ENCODE measurements around the gene TUFM. TPM values are rescaled to one million over a fixed set of nuclear protein-coding genes. Genes with fewer than 3 reads are reported as not detected.
A peak's percentile ranks its signal among the peaks of the same experiment; 100 is the strongest.
"Not testable (repeated sequence)": the region's sequence is repeated elsewhere in the genome, so short reads cannot be mapped to it uniquely, and the experiment has no call there.

Gene TUFM
- total RNA-seq, 2 experiments from 2014 or later = 105 to 125 TPM

- ChIA-PET POLR2A (no interaction called here), CTCF (interaction anchor here (0.9 kb wide), 1 partner anchor 12 kb away, joined by 3 read pairs; the partner anchor contains the start of gene TUFM)
- Mint-ChIP-seq H3K4me1 (peaks cover 6% of the 10 kb centered on the region), H3K27ac (no peak overlapping the region), H3K9me3 (no peaks in the 10 kb centered on the region), H3K27me3 (no peaks in the 10 kb centered on the region), H3K4me3 (no peak overlapping the region), H3K36me3 (ENCODE audit: low read depth) (peaks cover 69% of the 10 kb centered on the region)
- DNase-seq = no peak
Measured at GRCh38 chr16:28834349-28834748, 11.8 kb downstream of the TUFM start.

- H3K27me3 Mint-ChIP-seq = no peaks in the 10 kb centered on the region
- H3K27ac Mint-ChIP-seq = no peak overlapping the region
- DNase-seq = no peak
- peaks cover 19% of the 10 kb centered on the region for H3K4me1 Mint-ChIP-seq
- H3K9me3 Mint-ChIP-seq = no peaks in the 10 kb centered on the region
- peaks cover 86% of the 10 kb centered on the region for H3K36me3 Mint-ChIP-seq (ENCODE audit: low read depth)
- CTCF ChIA-PET = interaction anchor here (0.6 kb wide), 1 partner anchor 1329 kb away, joined by 3 read pairs; no protein-coding TSS in a partner anchor
- POLR2A ChIA-PET = no interaction called here
- H3K4me3 Mint-ChIP-seq = no peak overlapping the region
Measured at GRCh38 chr16:28830531-28830930, 15.6 kb downstream of the TUFM start.

GRCh38 chr16:28829747-28830146, 16.4 kb downstream of the TUFM start:
- DNase-seq = no peak
- Mint-ChIP-seq H3K4me3 (no peak overlapping the region), H3K27me3 (no peaks in the 10 kb centered on the region), H3K27ac (no peak overlapping the region), H3K4me1 (peaks cover 27% of the 10 kb centered on the region), H3K9me3 (no peaks in the 10 kb centered on the region), H3K36me3 (ENCODE audit: low read depth) (peaks cover 88% of the 10 kb centered on the region)
- CTCF ChIA-PET = no interaction called here
- POLR2A ChIA-PET = no interaction called here

- no peaks in the 10 kb centered on the region for H3K27me3 Mint-ChIP-seq
- CTCF ChIA-PET = no interaction called here
- peak overlapping the region; percentile 33 for H3K4me3 Mint-ChIP-seq
Measured at GRCh38 chr16:28826141-28826540, 20.0 kb downstream of the TUFM start.

GRCh38 chr16:28824717-28824973, 21.5 kb downstream of the TUFM start:
- CTCF ChIA-PET = no interaction called here

More at GRCh38 chr16:28826141-28826540, 20.0 kb downstream of the TUFM start:
- Mint-ChIP-seq H3K27ac (no peak overlapping the region), H3K36me3 (ENCODE audit: low read depth) (peaks cover 66% of the 10 kb centered on the region), H3K9me3 (no peaks in the 10 kb centered on the region), H3K4me1 (peaks cover 44% of the 10 kb centered on the region)
- DNase-seq = no peak
- POLR2A ChIA-PET = no interaction called here

GRCh38 chr16:28823873-28824716, 22.1 kb downstream of the TUFM start:
- H3K27ac Mint-ChIP-seq = peak overlapping the region; percentile 98
- H3K36me3 Mint-ChIP-seq (ENCODE audit: low read depth) = peaks cover 52% of the 10 kb centered on the region
- ChIA-PET CTCF (interaction anchor here (1.0 kb wide), 1 partner anchor 22 kb away, joined by 4 read pairs; the partner anchor contains the start of gene TUFM), POLR2A (interaction anchor here (0.6 to 1.0 kb wide), 2 partner anchors 23 to 98 kb away, joined by 3 read pairs; no protein-coding TSS in a partner anchor)
- peak; percentile 96 for DNase-seq
- H3K27me3 Mint-ChIP-seq = no peaks in the 10 kb centered on the region
- H3K4me3 Mint-ChIP-seq = peak overlapping the region; percentile 94
- H3K9me3 Mint-ChIP-seq = no peaks in the 10 kb centered on the region
- peaks cover 43% of the 10 kb centered on the region for H3K4me1 Mint-ChIP-seq

More at GRCh38 chr16:28824717-28824973, 21.5 kb downstream of the TUFM start:
- Mint-ChIP-seq H3K36me3 (ENCODE audit: low read depth) (peaks cover 56% of the 10 kb centered on the region), H3K4me3 (peak overlapping the region; percentile 94), H3K4me1 (peaks cover 43% of the 10 kb centered on the region), H3K27ac (peak overlapping the region; percentile 98), H3K27me3 (no peaks in the 10 kb centered on the region), H3K9me3 (no peaks in the 10 kb centered on the region)
- DNase-seq = no peak
- POLR2A ChIA-PET = no interaction called here

- ChIA-PET CTCF (interaction anchor here (1.0 to 1.6 kb wide), 2 partner anchors 23 to 35 kb away, joined by 3 to 4 read pairs; partner anchors contain the start of gene TUFM), POLR2A (interaction anchor here (0.6 to 1.0 kb wide), 5 partner anchors 23 to 121 kb away, joined by 3 to 4 read pairs (median 3); partner anchors contain the start of gene TUFM)
- no peak for DNase-seq
- no peaks in the 10 kb centered on the region for H3K9me3 Mint-ChIP-seq
- H3K27me3 Mint-ChIP-seq = no peaks in the 10 kb centered on the region
- H3K27ac Mint-ChIP-seq = peak overlapping the region; percentile 98
- H3K4me1 Mint-ChIP-seq = peaks cover 43% of the 10 kb centered on the region
- H3K36me3 Mint-ChIP-seq (ENCODE audit: low read depth) = peaks cover 47% of the 10 kb centered on the region
- peak overlapping the region; percentile 94 for H3K4me3 Mint-ChIP-seq
Measured at GRCh38 chr16:28823291-28823872, 22.8 kb downstream of the TUFM start.

- peak within 1 kb of the TSS; percentile 94 for H3K4me3 Mint-ChIP-seq
- no peaks in the 10 kb centered on the region for H3K9me3 Mint-ChIP-seq
- peaks cover 42% of the 10 kb centered on the region for H3K36me3 Mint-ChIP-seq (ENCODE audit: low read depth)
- H3K4me1 Mint-ChIP-seq = peaks cover 43% of the 10 kb centered on the region
- peak; percentile 92 for DNase-seq
- no peaks in the 10 kb centered on the region for H3K27me3 Mint-ChIP-seq
- H3K27ac Mint-ChIP-seq = peak within 1 kb of the TSS; percentile 98
- POLR2A ChIA-PET = interaction anchor here (0.6 to 1.0 kb wide), 5 partner anchors 24 to 236 kb away, joined by 3 to 4 read pairs (median 4); partner anchors contain the start of gene TUFM
- CTCF ChIA-PET = interaction anchor here (0.6 to 3.3 kb wide), 4 partner anchors 16 to 35 kb away, joined by 3 to 9 read pairs (median 3); partner anchors contain the start of gene TUFM
Measured at GRCh38 chr16:28822520-28823290, 23.4 kb downstream of the TUFM start, which contains the start of gene ATXN2L. Gene ATXN2L (plus strand): TSS chr16:28822999. CDS start chr16:28823260, 261 bp downstream.

- Mint-ChIP-seq H3K27ac (peak overlapping the region; percentile 92), H3K27me3 (no peaks in the 10 kb centered on the region), H3K9me3 (no peaks in the 10 kb centered on the region), H3K4me3 (peak overlapping the region; percentile 88), H3K36me3 (ENCODE audit: low read depth) (peaks cover 36% of the 10 kb centered on the region), H3K4me1 (peaks cover 43% of the 10 kb centered on the region)
- ChIA-PET CTCF (interaction anchor here (0.6 to 3.3 kb wide), 5 partner anchors 16 to 41 kb away, joined by 3 to 9 read pairs (median 3); partner anchors contain the start of gene TUFM), POLR2A (interaction anchor here (0.6 to 1.0 kb wide), 3 partner anchors 66 to 237 kb away, joined by 3 to 4 read pairs (median 3); no protein-coding TSS in a partner anchor)
- no peak for DNase-seq
Measured at GRCh38 chr16:28821874-28822519, 24.2 kb downstream of the TUFM start.

- DNase-seq, H3K27ac Mint-ChIP-seq, H3K9me3 Mint-ChIP-seq, H3K27me3 Mint-ChIP-seq: not testable (repeated sequence)
- Mint-ChIP-seq H3K36me3 (ENCODE audit: low read depth) (peaks cover 22% of the 10 kb centered on the region), H3K4me3 (peak overlapping the region; percentile 19), H3K4me1 (peaks cover 29% of the 10 kb centered on the region)
- POLR2A ChIA-PET = interaction anchor here (0.6 kb wide), 1 partner anchor 1237 kb away, joined by 5 read pairs; no protein-coding TSS in a partner anchor
- CTCF ChIA-PET = interaction anchor here (0.6 to 3.3 kb wide), 2 partner anchors 26 to 125 kb away, joined by 3 to 9 read pairs; partner anchors contain the start of gene TUFM
Measured at GRCh38 chr16:28820546-28820945, 25.6 kb downstream of the TUFM start.

- peaks cover 16% of the 10 kb centered on the region for H3K36me3 Mint-ChIP-seq (ENCODE audit: low read depth)
- no peak overlapping the region for H3K4me3 Mint-ChIP-seq
- H3K4me1 Mint-ChIP-seq = peaks cover 24% of the 10 kb centered on the region
- H3K9me3 Mint-ChIP-seq = no peaks in the 10 kb centered on the region
- ChIA-PET CTCF (interaction anchor here (0.6 to 3.3 kb wide), 2 partner anchors 26 to 125 kb away, joined by 3 to 9 read pairs; partner anchors contain the start of gene TUFM), POLR2A (no interaction called here)
- no peak overlapping the region for H3K27ac Mint-ChIP-seq
- H3K27me3 Mint-ChIP-seq = no peaks in the 10 kb centered on the region
- DNase-seq = no peak
Measured at GRCh38 chr16:28820016-28820415, 26.1 kb downstream of the TUFM start.
